ENCODE results near the gene MKRN1.

Gene MKRN1

GRCh38 chr7:140479062-140479738 is at the start of gene MKRN1:
Gene MKRN1 (minus strand): TSS chr7:140479505. CDS start chr7:140479344, 161 bp downstream.
- Histone ChIP-seq H3K27me3 (ENCODE audit: insufficient read depth, low read length, poor library complexity, severe bottlenecking) (no peaks in the 10 kb centered on the region), H4K20me1 (ENCODE audit: insufficient read depth, low read length, poor library complexity, severe bottlenecking) (peaks cover 45% of the 10 kb centered on the region), H3K36me3 (ENCODE audit: insufficient read depth, low read length) (no peaks in the 10 kb centered on the region), H3K9me2 (replicated peaks; ENCODE audit: low read depth, low read length) (no peaks in the 10 kb centered on the region), H3K4me3 (ENCODE audit: low read length, poor library complexity, severe bottlenecking) (peak within 1 kb of the TSS; percentile 95), H3K9me3 (ENCODE audit: insufficient read depth, low read depth, low read length) (no peaks in the 10 kb centered on the region), H3F3A (ENCODE audit: low read depth) (no peaks in the 10 kb centered on the region), H3K79me2 (ENCODE audit: insufficient read depth, low read length) (peaks cover 49% of the 10 kb centered on the region), H3K4me1 (ENCODE audit: insufficient read depth, low read length, poor library complexity, severe bottlenecking) (peaks cover 32% of the 10 kb centered on the region), H2AFZ (ENCODE audit: low read length) (peak within 1 kb of the TSS; percentile 88), H3K4me2 (ENCODE audit: low read depth, low read length, poor library complexity, severe bottlenecking) (peak within 1 kb of the TSS; percentile 100), H3K9ac (ENCODE audit: low read depth, low read length, poor library complexity, severe bottlenecking) (peak within 1 kb of the TSS; percentile 89)
- TF ChIP-seq CTCF (conservative IDR thresholded peaks at IDR 0.05; ENCODE audit: low read length) (no peak), EZH2phosphoT487 (IDR thresholded peaks at IDR 0.05; ENCODE audit: borderline replicate concordance) (no peak)

- Histone ChIP-seq H4K20me1 (ENCODE audit: insufficient read depth, low read length, poor library complexity, severe bottlenecking) (no peaks in the 10 kb centered on the region), H3K79me2 (ENCODE audit: insufficient read depth, low read length) (no peaks in the 10 kb centered on the region), H3K4me1 (ENCODE audit: insufficient read depth, low read length, poor library complexity, severe bottlenecking) (peaks cover 7% of the 10 kb centered on the region), H3K36me3 (ENCODE audit: insufficient read depth, low read length) (no peaks in the 10 kb centered on the region), H3K9me2 (replicated peaks; ENCODE audit: low read depth, low read length) (no peaks in the 10 kb centered on the region), H3K4me3 (ENCODE audit: low read length, poor library complexity, severe bottlenecking) (no peak overlapping the region), H3F3A (ENCODE audit: low read depth) (no peaks in the 10 kb centered on the region), H3K4me2 (ENCODE audit: low read depth, low read length, poor library complexity, severe bottlenecking) (no peak overlapping the region), H3K27me3 (ENCODE audit: insufficient read depth, low read length, poor library complexity, severe bottlenecking) (no peaks in the 10 kb centered on the region), H3K9ac (ENCODE audit: low read depth, low read length, poor library complexity, severe bottlenecking) (no peak overlapping the region), H3K9me3 (ENCODE audit: insufficient read depth, low read depth, low read length) (no peaks in the 10 kb centered on the region), H2AFZ (ENCODE audit: low read length) (no peak overlapping the region)
- no peak for TF ChIP-seq EZH2phosphoT487 (IDR thresholded peaks at IDR 0.05; ENCODE audit: borderline replicate concordance)
- no peak for TF ChIP-seq CTCF (conservative IDR thresholded peaks at IDR 0.05; ENCODE audit: low read length)
These were observed 47.7 kb upstream of the MKRN1 start for GRCh38 chr7:140526787-140527664.

- H2AFZ ChIP-seq (ENCODE audit: low read length): no peak overlapping the region
- H3K79me2 ChIP-seq (ENCODE audit: insufficient read depth, low read length): no peaks in the 10 kb centered on the region
- no peak overlapping the region for H3K4me3 ChIP-seq (ENCODE audit: low read length, poor library complexity, severe bottlenecking)
- TF ChIP-seq EZH2phosphoT487 (IDR thresholded peaks at IDR 0.05; ENCODE audit: borderline replicate concordance) (no peak), CTCF (conservative IDR thresholded peaks at IDR 0.05; ENCODE audit: low read length) (no peak)
- peak overlapping the region; percentile 29 for H3K4me2 ChIP-seq (ENCODE audit: low read depth, low read length, poor library complexity, severe bottlenecking)
- no peaks in the 10 kb centered on the region for H3F3A ChIP-seq (ENCODE audit: low read depth)
- H3K27me3 ChIP-seq (ENCODE audit: insufficient read depth, low read length, poor library complexity, severe bottlenecking): no peaks in the 10 kb centered on the region
- H3K4me1 ChIP-seq (ENCODE audit: insufficient read depth, low read length, poor library complexity, severe bottlenecking): peaks cover 7% of the 10 kb centered on the region
- H3K9me3 ChIP-seq (ENCODE audit: insufficient read depth, low read depth, low read length): no peaks in the 10 kb centered on the region
- no peaks in the 10 kb centered on the region for H4K20me1 ChIP-seq (ENCODE audit: insufficient read depth, low read length, poor library complexity, severe bottlenecking)
- no peaks in the 10 kb centered on the region for H3K36me3 ChIP-seq (ENCODE audit: insufficient read depth, low read length)
- H3K9ac ChIP-seq (ENCODE audit: low read depth, low read length, poor library complexity, severe bottlenecking): no peak overlapping the region
- no peaks in the 10 kb centered on the region for H3K9me2 ChIP-seq (replicated peaks; ENCODE audit: low read depth, low read length)
These were observed 46.9 kb upstream of the MKRN1 start for GRCh38 chr7:140526214-140526613.
